ENCODE data around the gene EPHB2. TPM values are rescaled to one million over a fixed set of nuclear protein-coding genes. Genes with fewer than 3 reads are reported as not detected.
A peak's percentile ranks its signal among the peaks of the same experiment; 100 is the strongest.

EPHB2 gene
- total and polyA plus RNA-seq, 2 of the 8 experiments (the other 6 are each of a cell fraction or from before 2014, with no cell fraction given), result 15.8 to 17.2 TPM

GRCh38 chr1:22817462-22817861, 106.8 kb downstream of the EPHB2 start:
- H3K23ac ChIP-seq (ENCODE audit: insufficient read length), result no peak overlapping the region
- H3K4me2 ChIP-seq (ENCODE audit: insufficient read depth in 1 of 2, low read depth in 2 of 2, low read length in 2 of 2), result no peak overlapping the region
- H3K14ac ChIP-seq (ENCODE audit: insufficient read length), result no peak overlapping the region
- H4K5ac ChIP-seq (ENCODE audit: insufficient read length, low read depth, low read length), result no peak overlapping the region
- WGBS, 2 experiments (ENCODE audit: extremely low coverage in 1 of 2, insufficient coverage in 1 of 2, insufficient read length in 1 of 2, insufficient replicate concordance in 2 of 2, low coverage in 1 of 2, low lambda C conversion rate in 2 of 2, missing lambda C conversion rate in 1 of 2), result 84% methylated on average over 5 of the region's 5 CpGs; no CpG with 5 or more reads in 1 of the 2 experiments
- H3K4me3 ChIP-seq (ENCODE audit: extremely low read depth in 1 of 4, insufficient read depth in 2 of 4, low read depth in 3 of 4, low read length in 4 of 4), result no peak overlapping the region
- no peaks in the 10 kb centered on the region for H3K4me1 ChIP-seq (replicated peaks in 1 of 4; ENCODE audit: control insufficient read depth in 3 of 4, insufficient read depth in 4 of 4, low read length in 3 of 4)
- no peak overlapping the region for H2BK120ac ChIP-seq (replicated peaks; ENCODE audit: low read depth, low read length)
- no peaks in the 10 kb centered on the region; the same call in 1 of the 2 replicates for H3K23me2 ChIP-seq (ENCODE audit: low read depth, low read length)
- H2AFZ ChIP-seq (ENCODE audit: low read length), result no peak overlapping the region
- peak overlapping the region; percentile 73; the same call in 1 of the 2 replicates for H2BK5ac ChIP-seq (ENCODE audit: low read depth, low read length)
- H3K79me1 ChIP-seq (ENCODE audit: low read depth, low read length), result peaks cover 2% of the 10 kb centered on the region; the same call in 1 of the 2 replicates
- no peaks in the 10 kb centered on the region for H3K9me3 ChIP-seq (ENCODE audit: insufficient read depth in 2 of 2, low read depth in 1 of 2, low read length in 1 of 2)
- H2BK12ac ChIP-seq (ENCODE audit: low read depth, low read length), result no peak overlapping the region
- no peak overlapping the region for H3K4ac ChIP-seq (replicated peaks; ENCODE audit: insufficient read length, low read depth, low read length)
- no peak overlapping the region for H2AK5ac ChIP-seq (ENCODE audit: low read depth, low read length)
- H4K8ac ChIP-seq (ENCODE audit: extremely low read depth, insufficient read depth, low read length), result peak overlapping the region; percentile 17; the same call in 1 of the 2 replicates
- no peak overlapping the region for H4K91ac ChIP-seq (replicated peaks; ENCODE audit: insufficient read length, low read length)
- no peak overlapping the region for H3K27ac ChIP-seq (ENCODE audit: low read depth, low read length)
- DNase-seq (ENCODE audit: low read depth in 1 of 2, low spot score in 2 of 2) (no peak), FAIRE-seq (no peak)
- POLR2A ChIA-PET (ENCODE audit: partially characterized antibody), result interaction anchor here (1.4 kb wide), 1 partner anchor 9 kb away, joined by 7 read pairs; no protein-coding TSS in a partner anchor
- H2BK15ac ChIP-seq (ENCODE audit: low read length), result no peak overlapping the region
- H2BK20ac ChIP-seq (ENCODE audit: low read length), result peak overlapping the region; percentile 11; the same call in 1 of the 2 replicates
- H3K18ac ChIP-seq (ENCODE audit: extremely low read depth, low read length), result no peak overlapping the region
- no peak overlapping the region for H3K56ac ChIP-seq (replicated peaks; ENCODE audit: insufficient read length, low read depth, low read length)
- H3K9ac ChIP-seq (replicated peaks in 1 of 4; ENCODE audit: extremely low read depth in 1 of 4, low read depth in 3 of 4, low read length in 3 of 4), result no peak overlapping the region
- H4K20me1 ChIP-seq (replicated peaks in 1 of 2; ENCODE audit: control insufficient read depth in 1 of 2, insufficient read depth in 2 of 2, low read length in 2 of 2), result no peaks in the 10 kb centered on the region
- H3K27me3 ChIP-seq (replicated peaks in 1 of 4; ENCODE audit: control insufficient read depth in 3 of 4, extremely low read depth in 1 of 4, insufficient read depth in 3 of 4, low read length in 3 of 4), result no peaks in the 10 kb centered on the region
- CTCF ChIA-PET (ENCODE audit: partially characterized antibody), result interaction anchor here (0.6 to 3.7 kb wide), 13 partner anchors 8 to 113 kb away, joined by 3 to 18 read pairs (median 4); no protein-coding TSS in a partner anchor
- TF ChIP-seq KDM5A (IDR thresholded peaks at IDR 0.05; ENCODE audit: low read length) (no peak), BACH1 (IDR thresholded peaks at IDR 0.05; ENCODE audit: low read length) (no peak), FOSL1 (IDR thresholded peaks at IDR 0.05; ENCODE audit: insufficient read depth, low read depth, low read length) (no peak), SP4 (IDR thresholded peaks at IDR 0.05; ENCODE audit: low read length) (no peak), NRF1 (IDR thresholded peaks at IDR 0.05; ENCODE audit: low read depth, low read length) (no peak), RBBP5 (IDR thresholded peaks at IDR 0.05; ENCODE audit: borderline replicate concordance, low read depth, low read length) (no peak), BRCA1 (IDR thresholded peaks at IDR 0.05; ENCODE audit: low read depth, low read length) (no peak)
- no peaks in the 10 kb centered on the region for H3K36me3 ChIP-seq (ENCODE audit: control insufficient read depth in 2 of 4, insufficient read depth in 4 of 4, low read length in 3 of 4)
- H3K79me2 ChIP-seq (ENCODE audit: control insufficient read depth in 1 of 2, insufficient read depth in 2 of 2, low read length in 2 of 2), result no peaks in the 10 kb centered on the region
